IPS-NIHi7 (cell line): ENCODE results near the gene CHN1.

Source experiments
- DNase-seq: peaks from one replicate; pipeline ENCODE4 v3.0.0; 2012; ENCODE audit warnings: mixed read lengths; ENCODE audit errors: extremely low spot score

Gene CHN1

GRCh38 chr2:174971868-174972781 is 33.1 kb downstream of the CHN1 start:
- DNase-seq = no peak

DNA sequence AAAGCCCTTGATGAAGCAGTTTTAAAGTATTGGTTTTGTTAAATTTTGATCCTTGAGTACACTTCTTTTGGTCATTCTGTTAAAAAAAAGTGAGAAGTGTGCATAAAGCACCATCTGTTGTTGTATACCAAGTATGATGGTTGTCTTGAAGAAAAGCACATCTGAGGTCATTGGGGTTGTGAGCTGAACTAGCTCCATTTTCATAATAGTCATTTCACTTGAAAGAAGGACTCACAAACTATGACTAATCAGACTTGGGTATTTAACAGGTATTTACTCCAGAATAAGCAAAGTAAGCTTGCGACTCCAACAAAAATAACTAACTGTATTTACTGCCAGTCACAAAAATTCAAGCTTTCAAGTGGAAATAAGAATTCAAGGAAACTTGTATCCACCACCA is 35.1 kb downstream of the CHN1 start:
- no peak for DNase-seq

DNA sequence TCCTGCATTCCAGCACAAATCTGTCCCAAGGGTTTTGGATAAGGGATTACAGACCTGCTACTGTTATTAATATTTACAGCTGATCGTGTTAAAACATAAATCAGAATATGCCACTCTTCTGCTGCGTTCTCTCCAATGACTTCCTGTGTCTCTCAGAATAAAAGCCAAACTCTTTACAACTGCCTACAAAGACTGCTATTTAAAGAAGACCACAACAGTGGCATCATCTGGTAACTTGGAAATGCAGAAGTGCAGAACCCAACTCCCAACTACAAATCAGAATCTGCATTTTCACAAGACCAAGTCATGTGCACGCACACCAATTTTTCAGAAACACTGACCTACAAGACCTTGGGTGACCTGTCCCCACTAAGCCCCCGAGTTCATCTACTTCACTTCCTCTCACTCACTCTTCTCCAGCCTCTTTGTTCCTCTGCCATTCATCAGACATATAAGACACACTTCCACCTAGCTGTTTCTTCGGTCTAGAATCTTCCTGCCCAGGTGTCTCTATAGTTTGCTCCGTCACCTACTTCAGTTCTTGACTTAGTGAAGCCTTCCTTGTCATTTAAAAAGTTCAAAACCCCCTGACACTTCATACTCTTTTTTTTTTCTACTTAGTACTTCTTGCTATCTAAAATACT is 36.0 kb downstream of the CHN1 start:
- no peak for DNase-seq

GRCh38 chr2:174967691-174968260 is 37.4 kb downstream of the CHN1 start:
- no peak for DNase-seq

DNA sequence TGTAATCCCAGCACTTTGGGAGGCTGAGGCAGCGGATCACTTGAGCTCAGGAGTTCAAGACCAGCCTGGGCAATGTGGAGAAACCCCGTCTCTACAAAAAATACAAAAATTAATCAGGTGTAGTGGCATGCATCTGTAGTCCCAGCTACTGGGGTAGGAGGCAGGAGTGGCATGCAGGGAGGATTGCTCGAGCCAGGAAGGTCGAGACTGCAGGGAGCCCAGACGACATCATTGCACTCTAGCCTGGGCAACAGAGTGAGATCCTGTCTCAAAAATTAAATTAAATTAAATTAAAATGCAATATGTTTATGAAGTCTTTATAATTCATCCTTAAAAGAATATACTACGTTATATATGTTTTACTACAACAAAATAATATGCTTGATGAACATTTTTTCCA is 38.1 kb downstream of the CHN1 start:
- no peak for DNase-seq

DNA sequence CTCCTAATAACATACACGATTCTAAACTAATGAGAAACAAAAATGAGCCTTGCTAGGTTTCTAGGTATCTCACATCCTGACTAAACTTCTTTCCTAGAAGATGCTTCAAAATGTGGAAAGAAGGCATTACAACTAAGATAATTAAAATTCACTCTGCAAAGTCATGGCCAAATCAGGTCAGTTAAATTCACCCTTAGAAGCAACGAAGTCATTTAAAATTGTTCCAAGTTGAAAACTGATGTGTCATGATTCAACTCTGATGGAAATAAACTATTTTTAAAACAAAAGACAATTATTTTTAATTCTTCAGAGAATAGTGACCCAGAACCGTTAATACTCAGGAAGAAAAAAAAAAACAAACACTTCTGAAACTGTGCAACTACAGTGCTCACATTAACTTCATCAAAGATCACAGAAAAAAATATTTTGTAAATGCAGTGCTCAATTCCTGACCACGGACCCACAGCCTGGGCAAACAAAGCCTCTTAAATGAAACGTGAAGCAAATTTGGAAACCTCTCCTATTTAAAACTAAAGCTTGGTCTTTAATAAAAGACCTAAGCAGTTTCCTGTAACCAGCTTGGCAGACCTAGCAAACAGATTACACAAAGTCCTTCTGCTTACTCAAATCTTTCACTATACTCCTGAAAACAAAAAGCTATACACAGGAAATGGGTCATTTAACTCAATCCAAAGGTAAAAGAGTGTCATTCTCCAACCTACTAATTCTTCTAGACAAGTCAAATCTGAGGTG is 39.0 kb downstream of the CHN1 start:
- DNase-seq = no peak

GRCh38 chr2:174965551-174965950 is 39.6 kb downstream of the CHN1 start:
- DNase-seq = no peak

- DNase-seq = peak; percentile 31
Observed at GRCh38 chr2:174964404-174964803, 40.8 kb downstream of the CHN1 start.

GRCh38 chr2:174963437-174964400 is 41.5 kb downstream of the CHN1 start:
- no peak for DNase-seq

DNA sequence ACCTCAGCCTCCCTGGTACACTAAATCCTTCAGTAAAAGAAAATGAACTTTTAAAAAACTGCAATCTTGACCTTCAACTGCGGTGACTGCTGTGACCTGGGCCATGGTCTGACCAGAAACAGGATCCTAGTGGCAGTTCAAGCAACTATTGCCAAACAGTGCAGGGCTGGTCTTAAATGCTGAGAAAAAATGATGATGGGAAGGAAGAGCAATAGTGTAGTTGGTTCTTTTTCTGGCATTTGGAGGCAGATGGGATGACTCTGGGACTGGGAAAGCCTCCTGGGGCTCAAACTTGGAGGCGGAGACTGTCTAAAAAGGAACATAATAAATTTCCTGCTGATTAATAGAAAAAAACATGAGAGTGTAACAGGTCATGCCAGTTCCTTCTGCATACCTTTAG is 45.4 kb downstream of the CHN1 start:
- no peak for DNase-seq

GRCh38 chr2:174957050-174957449 is 48.1 kb downstream of the CHN1 start:
- no peak for DNase-seq

DNA sequence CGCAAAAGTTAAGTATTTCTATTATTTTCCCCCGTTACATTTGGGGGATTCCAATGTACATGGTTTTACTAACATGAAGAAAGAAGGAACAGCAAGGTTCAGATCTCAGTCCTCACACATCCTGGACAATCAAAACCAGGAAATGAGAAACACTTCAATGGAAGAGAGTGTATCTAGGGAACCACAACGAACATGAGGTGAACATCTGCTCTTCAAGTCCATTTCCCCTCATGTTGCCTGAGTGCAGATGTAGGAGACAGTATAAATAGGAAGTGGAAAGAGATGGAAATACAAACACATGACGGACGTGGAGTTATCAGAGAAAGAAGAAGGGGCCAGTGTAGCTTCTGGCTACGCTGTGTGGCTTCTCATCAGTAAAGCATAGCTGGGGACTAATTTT is 52.6 kb downstream of the CHN1 start:
- no peak for DNase-seq

DNA sequence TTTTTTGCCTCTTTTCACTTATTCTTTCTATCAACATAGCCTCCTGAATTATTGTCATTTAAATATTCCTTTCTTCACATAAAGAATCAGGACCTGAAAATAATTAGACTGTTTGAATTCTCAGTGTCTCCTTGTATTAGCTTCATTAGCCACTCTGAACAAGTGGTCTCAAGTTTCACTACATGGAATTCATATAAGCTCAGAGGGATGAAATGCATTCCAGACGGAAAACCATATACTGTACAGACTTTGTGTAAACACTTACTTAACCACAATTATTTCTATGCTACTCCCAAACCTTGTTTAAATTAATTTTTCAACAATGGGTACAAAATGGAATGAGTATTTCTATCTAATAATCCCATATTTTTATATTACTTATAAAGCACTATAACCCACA is 53.4 kb downstream of the CHN1 start:
- no peak for DNase-seq

- DNase-seq = no peak
Observed at GRCh38 chr2:174949988-174950687, 55.0 kb downstream of the CHN1 start.

- no peak for DNase-seq
Observed at GRCh38 chr2:174945601-174946260, 59.5 kb downstream of the CHN1 start.

DNA sequence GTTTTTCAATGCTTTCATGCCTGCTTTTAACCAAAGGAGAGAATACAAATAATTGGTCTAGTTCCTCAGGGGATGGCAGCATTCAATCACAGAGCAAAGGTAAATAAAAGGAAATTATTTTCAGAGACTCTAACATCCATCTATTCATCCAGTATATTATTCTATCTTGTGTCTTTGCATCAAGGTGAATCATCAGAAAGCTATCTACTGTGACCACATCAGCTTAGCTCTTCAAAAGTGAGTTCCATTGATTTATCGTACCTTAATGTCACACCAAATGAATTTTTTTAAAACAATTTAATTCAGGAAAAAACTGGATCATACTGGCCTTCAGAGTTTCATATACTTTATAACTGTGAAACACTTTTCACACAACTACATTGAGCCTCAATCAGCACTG is 66.1 kb downstream of the CHN1 start:
- DNase-seq = no peak

GRCh38 chr2:174931724-174932123 is 73.5 kb downstream of the CHN1 start:
- DNase-seq = no peak

- DNase-seq = no peak
Observed at GRCh38 chr2:174929786-174930185, 75.4 kb downstream of the CHN1 start.

- DNase-seq = peak; percentile 35
Observed at GRCh38 chr2:174925046-174925784, 80.0 kb downstream of the CHN1 start.
